SKM-1 treated with dmso at 0.1 percent for 144 hours (cell line): ENCODE data around the gene TRIM5.
A peak's percentile ranks its signal among the peaks of the same experiment; 100 is the strongest.
"Not testable (repeated sequence)": the region's sequence is repeated elsewhere in the genome, so short reads cannot be mapped to it uniquely, and the experiment has no call there.

Experiments used
- DNase-seq: peaks from one replicate; lab custom pipeline; 2025; ENCODE audit not compliant: unreplicated experiment; lab: John Stamatoyannopoulos, UW

TRIM5 gene

GRCh38 chr11:5684646-5685362 is at the start of gene TRIM5:
TRIM5 (minus strand) TSS chr11:5685074; CDS start chr11:5680177, 4,897 bp downstream.
- peak; percentile 74 for DNase-seq

- no peak for DNase-seq
These were observed 42.8 kb upstream of the TRIM5 start for GRCh38 chr11:5727691-5728090.

GRCh38 chr11:5726351-5726750 is 41.5 kb upstream of the TRIM5 start:
- DNase-seq: no peak

GRCh38 chr11:5722622-5723021 is 37.7 kb upstream of the TRIM5 start:
- no peak for DNase-seq

- no peak for DNase-seq
These were observed 35.0 kb upstream of the TRIM5 start for GRCh38 chr11:5719703-5720495.

GRCh38 chr11:5716518-5716917 is 31.6 kb upstream of the TRIM5 start:
- DNase-seq: not testable (repeated sequence)

GRCh38 chr11:5713695-5714094 is 28.8 kb upstream of the TRIM5 start:
- no peak for DNase-seq

- DNase-seq: no peak
These were observed 27.6 kb upstream of the TRIM5 start for GRCh38 chr11:5712507-5712906.

- DNase-seq: no peak
These were observed 20.8 kb upstream of the TRIM5 start for GRCh38 chr11:5705688-5706087.

- DNase-seq: no peak
These were observed 19.1 kb upstream of the TRIM5 start for GRCh38 chr11:5703741-5704536.

GRCh38 chr11:5701055-5701577 is 16.2 kb upstream of the TRIM5 start:
- no peak for DNase-seq

- DNase-seq: peak; percentile 55
These were observed 15.7 kb upstream of the TRIM5 start for GRCh38 chr11:5700421-5701054.

- no peak for DNase-seq
These were observed 13.4 kb upstream of the TRIM5 start for GRCh38 chr11:5698281-5698680.

- no peak for DNase-seq
These were observed 11.3 kb upstream of the TRIM5 start for GRCh38 chr11:5696210-5696609.

GRCh38 chr11:5695580-5695979 is 10.7 kb upstream of the TRIM5 start:
- DNase-seq: no peak

GRCh38 chr11:5694642-5695041 is 9.8 kb upstream of the TRIM5 start:
- no peak for DNase-seq

- peak; percentile 40 for DNase-seq
These were observed 7.1 kb upstream of the TRIM5 start for GRCh38 chr11:5691964-5692361.

- DNase-seq: not testable (repeated sequence)
These were observed 6.5 kb upstream of the TRIM5 start for GRCh38 chr11:5691238-5691963.

- no peak for DNase-seq
These were observed 5.9 kb upstream of the TRIM5 start for GRCh38 chr11:5690736-5691135.

- DNase-seq: no peak
These were observed 5.3 kb upstream of the TRIM5 start for GRCh38 chr11:5690216-5690615.
